A549 (cell line): ENCODE measurements around the gene HS3ST3B1. TPM values are rescaled to one million over a fixed set of nuclear protein-coding genes. Genes with fewer than 3 reads are reported as not detected.

Experiments used
- ATAC-seq, 2 experiments: fragments of 200-7000 bp in 1 of 2; fragments of >200 bp in 1 of 2; cut with Nextera tagmentation in 1 of 2; cut with Tn5 transposase in 1 of 2; 3 replicates each; pipeline versions ENCODE4 v1.8.0 to v1.9.1; 2018 to 2020; ENCODE audit warnings: mild to moderate bottlenecking in 1 of 2, moderate library complexity in 1 of 2
- CTCF ChIA-PET: fragments of 300-600 bp; sonication (Branson Sonifier 250); formaldehyde crosslinking; extraction: SDS; loops from one replicate; lab custom pipeline; 2021; ENCODE audit warnings: antibody characterized with exemption, inconsistent platforms; lab: Yijun Ruan, JAX
- POLR2A ChIA-PET: fragments of 350-600 bp; formaldehyde crosslinking; extraction: SDS; loops from one replicate; lab custom pipeline; 2021; ENCODE audit warnings: antibody characterized with exemption, inconsistent platforms; lab: Yijun Ruan, JAX
- DNase-seq, 2 experiments: peaks; one replicate each; pipeline versions ENCODE4 v3.0.0 to v3.0.0-alpha.2; 2011 to 2016; ENCODE audit warnings: low read depth in 1 of 2, low spot score in 1 of 2
- FAIRE-seq: peaks from 2 replicates; lab custom pipeline; 2011; peaks lifted over from hg19 to GRCh38; lab: Jason Lieb, UNC
- H3K27ac ChIP-seq, 2 experiments: fragments of >200 bp; sonication (Bioruptor Twin); formaldehyde crosslinking; 3 replicates each; pipeline ENCODE4 v1.5.1; 2016 to 2017
- H3K4me1 ChIP-seq: fragments of >200 bp; sonication (Bioruptor Twin); formaldehyde crosslinking; 3 replicates; pipeline ENCODE4 v1.6.1; 2016
- H3K4me2 ChIP-seq: fragments of >200 bp; sonication (Bioruptor Twin); formaldehyde crosslinking; 3 replicates; pipeline ENCODE4 v1.6.1; 2016
- H3K4me3 ChIP-seq: fragments of >200 bp; sonication (Bioruptor Twin); formaldehyde crosslinking; 3 replicates; pipeline ENCODE4 v1.5.1; 2016
- H3K9me3 ChIP-seq: fragments of >200 bp; sonication (Bioruptor Twin); formaldehyde crosslinking; 3 replicates; pipeline ENCODE4 v1.6.1; 2016
- BHLHE40 ChIP-seq: IDR thresholded peaks from 2 replicates; pipeline ENCODE4 v1.6.1; 2012; ENCODE audit warnings: low read depth, low read length, inconsistent platforms
- CBX8 ChIP-seq: fragments of 200-600 bp; sonication (generic); IDR thresholded peaks from 2 replicates; pipeline ENCODE4 v1.6.1; 2016
- EHMT2 ChIP-seq: fragments of 200-600 bp; sonication (generic); IDR thresholded peaks from 2 replicates; pipeline ENCODE4 v1.6.1; 2016; ENCODE audit warnings: antibody characterized with exemption, low read depth, mild to moderate bottlenecking, moderate library complexity
- ESRRA ChIP-seq: fragments of 150-350 bp; IDR thresholded peaks from 2 replicates; pipeline ENCODE4 v1.6.1; 2014; ENCODE audit warnings: mild to moderate bottlenecking, low read length, borderline replicate concordance
- FOSB ChIP-seq: fragments of 250-450 bp; sonication (Bioruptor Pico); IDR thresholded peaks from 2 replicates; pipeline ENCODE4 v1.5.0; 2020; ENCODE audit warnings: mild to moderate bottlenecking, moderate library complexity
- FOSL2 ChIP-seq, 2 experiments: fragments of 450-650 bp in 1 of 2; fragments of >200 bp in 1 of 2; sonication (Bioruptor Twin) in 1 of 2; formaldehyde crosslinking; IDR thresholded peaks; 2 replicates each; pipeline versions ENCODE4 v1.5.0 to v1.6.1; 2016 to 2020; ENCODE audit warnings: mild to moderate bottlenecking in 1 of 2, moderate library complexity in 1 of 2
- GATA3 ChIP-seq: IDR thresholded peaks from 2 replicates; pipeline ENCODE4 v1.6.1; 2012; ENCODE audit warnings: borderline replicate concordance
- HDAC2 ChIP-seq: fragments of 200-600 bp; sonication (generic); IDR thresholded peaks from 2 replicates; pipeline ENCODE4 v1.6.1; 2016
- HOXA7 ChIP-seq: fragments of 250-450 bp; sonication (Bioruptor Pico); IDR thresholded peaks from 2 replicates; pipeline ENCODE4 v1.5.0; 2020; ENCODE audit warnings: mild to moderate bottlenecking, moderate library complexity
- HOXB5 ChIP-seq: fragments of 250-450 bp; sonication (Bioruptor Pico); IDR thresholded peaks from 2 replicates; pipeline ENCODE4 v1.5.0; 2020; ENCODE audit warnings: mild to moderate bottlenecking, moderate library complexity
- JUNB ChIP-seq: fragments of >200 bp; sonication (Bioruptor Twin); formaldehyde crosslinking; IDR thresholded peaks from 2 replicates; pipeline ENCODE4 v1.6.1; 2016
- KDM1A ChIP-seq: fragments of 200-600 bp; sonication (generic); IDR thresholded peaks from 2 replicates; pipeline ENCODE4 v1.6.1; 2016; ENCODE audit warnings: low read depth, mild to moderate bottlenecking
- KDM5A ChIP-seq: fragments of 200-600 bp; sonication (generic); IDR thresholded peaks from 2 replicates; pipeline ENCODE4 v1.6.1; 2016; ENCODE audit warnings: antibody characterized with exemption, mild to moderate bottlenecking
- MAFK ChIP-seq: fragments of 450-650 bp; IDR thresholded peaks from 2 replicates; pipeline ENCODE4 v1.6.1; 2014; ENCODE audit not compliant: partially characterized antibody
- MYC ChIP-seq: IDR thresholded peaks from 2 replicates; pipeline ENCODE4 v1.6.1; 2012; ENCODE audit warnings: mild to moderate bottlenecking, inconsistent platforms, low read length, improper control_type of control experiment, borderline replicate concordance
- NFE2L2 ChIP-seq: fragments of 150-350 bp; conservative IDR thresholded peaks from 2 replicates; pipeline ENCODE4 v1.6.1; 2014; ENCODE audit warnings: low read length
- NPAS2 ChIP-seq: fragments of 250-450 bp; sonication (Bioruptor Pico); IDR thresholded peaks from 2 replicates; pipeline ENCODE4 v1.8.0; 2022; ENCODE audit warnings: mild to moderate bottlenecking, moderate library complexity, borderline replicate concordance
- PHF8 ChIP-seq: fragments of 200-600 bp; sonication (generic); IDR thresholded peaks from 2 replicates; pipeline ENCODE4 v1.6.1; 2016; ENCODE audit warnings: low read depth, mild to moderate bottlenecking, antibody characterized with exemption, moderate library complexity, borderline replicate concordance
- POLR2A ChIP-seq: IDR thresholded peaks from 2 replicates; pipeline ENCODE4 v1.6.1; 2012; ENCODE audit warnings: mild to moderate bottlenecking, low read length
- POLR2AphosphoS2 ChIP-seq: conservative IDR thresholded peaks from 2 replicates; pipeline ENCODE4 v1.6.1; 2012; ENCODE audit warnings: low read length, improper control_type of control experiment, inconsistent platforms
- SMC3 ChIP-seq: fragments of >200 bp; sonication (Bioruptor Twin); formaldehyde crosslinking; IDR thresholded peaks from 3 replicates; pipeline ENCODE4 v1.6.1; 2018; ENCODE audit warnings: inconsistent platforms
- USF2 ChIP-seq: fragments of 450-650 bp; IDR thresholded peaks from 2 replicates; pipeline ENCODE4 v1.6.1; 2014; ENCODE audit warnings: antibody characterized with exemption
- ZC3H11A ChIP-seq: fragments of 450-650 bp; IDR thresholded peaks from 2 replicates; pipeline ENCODE4 v1.6.1; 2014; ENCODE audit warnings: antibody characterized with exemption, mild to moderate bottlenecking
- ZNF302 ChIP-seq: fragments of 250-450 bp; sonication (Bioruptor Pico); IDR thresholded peaks from 2 replicates; pipeline ENCODE4 v1.9.0; 2021; ENCODE audit warnings: inconsistent platforms, mild to moderate bottlenecking, moderate library complexity
- WGBS: methylation state at CpG from one replicate; pipeline ENCODE4 v1.1.6; 2017; ENCODE audit errors: missing lambda C conversion rate; 5-methylcytosine and 5-hydroxymethylcytosine counted together
- polyA plus RNA-seq, 4 experiments: library from polyadenylated mRNA; depleted of rRNA in 3 of 4; stranded (reverse); fragments of >200 nt; fragmentation: RNase III in 1 of 4; extraction: RNeasy Plus Mini Kit Qiagen cat#74134 plus additional on column Dnase treatment in 1 of 4; gene quantifications; 2 replicates in 3 of 4; 3 replicates in 1 of 4; pipeline ENCODE4 v1.2.3, GENCODE V29; 2011 to 2017
- TF ChIP-seq, protein P1 (sequence below): IDR thresholded peaks from 2 replicates; pipeline ENCODE4 v1.6.1; 2012
- TF ChIP-seq, protein P2 (sequence below): fragments of >200 bp; sonication (Bioruptor Twin); formaldehyde crosslinking; IDR thresholded peaks from 2 replicates; pipeline ENCODE4 v1.6.1; 2016
- TF ChIP-seq, protein P3 (sequence below): fragments of 250-450 bp; sonication (Bioruptor Pico); IDR thresholded peaks from 2 replicates; pipeline ENCODE4 v1.5.0; 2021; ENCODE audit warnings: mild to moderate bottlenecking, moderate library complexity, borderline replicate concordance
- TF ChIP-seq, protein P4 (sequence below): fragments of 250-450 bp; sonication (Bioruptor Pico); IDR thresholded peaks from 2 replicates; pipeline ENCODE4 v1.5.0; 2020; ENCODE audit warnings: low read depth, mild to moderate bottlenecking, moderate library complexity
- TF ChIP-seq, protein P5 (sequence below): fragments of >200 bp; sonication (Bioruptor Twin); formaldehyde crosslinking; IDR thresholded peaks from 3 replicates; pipeline ENCODE4 v1.6.1; 2016

Gene HS3ST3B1
- polyA plus RNA-seq, 2 of the 4 experiments (the other 2 are of a cell fraction): 0.15 to 0.44 TPM

GRCh38 chr17:14333506-14333905 is 32.6 kb downstream of the HS3ST3B1 start:
- FAIRE-seq (no peak), DNase-seq (no peak), ATAC-seq (no peak)
- Histone ChIP-seq H3K4me2 (no peak overlapping the region), H3K27ac (no peak overlapping the region), H3K9me3 (no peaks in the 10 kb centered on the region), H3K4me3 (no peak overlapping the region), H3K4me1 (no peaks in the 10 kb centered on the region)
- TF ChIP-seq HOXA7 (CRISPR knock-in tag): no peak
- TF ChIP-seq HDAC2: no peak
- no peak for TF ChIP-seq MYC
- TF ChIP-seq, protein P1, sequence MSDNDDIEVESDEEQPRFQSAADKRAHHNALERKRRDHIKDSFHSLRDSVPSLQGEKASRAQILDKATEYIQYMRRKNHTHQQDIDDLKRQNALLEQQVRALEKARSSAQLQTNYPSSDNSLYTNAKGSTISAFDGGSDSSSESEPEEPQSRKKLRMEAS: no peak
- TF ChIP-seq, protein P2, sequence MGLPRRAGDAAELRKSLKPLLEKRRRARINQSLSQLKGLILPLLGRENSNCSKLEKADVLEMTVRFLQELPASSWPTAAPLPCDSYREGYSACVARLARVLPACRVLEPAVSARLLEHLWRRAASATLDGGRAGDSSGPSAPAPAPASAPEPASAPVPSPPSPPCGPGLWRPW: no peak
- no peak for TF ChIP-seq ZNF302
- no peak for TF ChIP-seq EHMT2
- TF ChIP-seq, protein P3, sequence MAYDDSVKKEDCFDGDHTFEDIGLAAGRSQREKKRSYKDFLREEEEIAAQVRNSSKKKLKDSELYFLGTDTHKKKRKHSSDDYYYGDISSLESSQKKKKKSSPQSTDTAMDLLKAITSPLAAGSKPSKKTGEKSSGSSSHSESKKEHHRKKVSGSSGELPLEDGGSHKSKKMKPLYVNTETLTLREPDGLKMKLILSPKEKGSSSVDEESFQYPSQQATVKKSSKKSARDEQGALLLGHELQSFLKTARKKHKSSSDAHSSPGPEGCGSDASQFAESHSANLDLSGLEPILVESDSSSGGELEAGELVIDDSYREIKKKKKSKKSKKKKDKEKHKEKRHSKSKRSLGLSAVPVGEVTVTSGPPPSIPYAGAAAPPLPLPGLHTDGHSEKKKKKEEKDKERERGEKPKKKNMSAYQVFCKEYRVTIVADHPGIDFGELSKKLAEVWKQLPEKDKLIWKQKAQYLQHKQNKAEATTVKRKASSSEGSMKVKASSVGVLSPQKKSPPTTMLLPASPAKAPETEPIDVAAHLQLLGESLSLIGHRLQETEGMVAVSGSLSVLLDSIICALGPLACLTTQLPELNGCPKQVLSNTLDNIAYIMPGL: no peak
- TF ChIP-seq FOSB (CRISPR knock-in tag): no peak
- TF ChIP-seq NFE2L2: no peak
- no peak for TF ChIP-seq POLR2AphosphoS2
- no peak for TF ChIP-seq USF2
- TF ChIP-seq KDM5A: no peak
- no peak for TF ChIP-seq MAFK
- TF ChIP-seq ESRRA: no peak
- no peak for TF ChIP-seq PHF8
- TF ChIP-seq ZC3H11A: no peak
- no peak for TF ChIP-seq SMC3
- no peak for TF ChIP-seq GATA3
- ChIA-PET POLR2A (no interaction called here), CTCF (interaction anchor here (1.1 kb wide), 1 partner anchor 404 kb away, joined by 3 read pairs; no protein-coding TSS in a partner anchor)
- WGBS: 57% methylated on average over 7 of the region's 7 CpGs

- POLR2A ChIA-PET: no interaction called here
- H3K4me1 ChIP-seq: no peaks in the 10 kb centered on the region
- FAIRE-seq (no peak), DNase-seq (no peak), ATAC-seq (no peak)
- CTCF ChIA-PET: interaction anchor here (1.1 kb wide), 1 partner anchor 33 kb away, joined by 5 read pairs; the partner anchor contains the start of gene HS3ST3B1
- no peak overlapping the region for H3K4me2 ChIP-seq
- 63% methylated on average over 3 of the region's 3 CpGs for WGBS
- H3K4me3 ChIP-seq: no peak overlapping the region
- TF ChIP-seq POLR2AphosphoS2: no peak
- TF ChIP-seq, protein P4, sequence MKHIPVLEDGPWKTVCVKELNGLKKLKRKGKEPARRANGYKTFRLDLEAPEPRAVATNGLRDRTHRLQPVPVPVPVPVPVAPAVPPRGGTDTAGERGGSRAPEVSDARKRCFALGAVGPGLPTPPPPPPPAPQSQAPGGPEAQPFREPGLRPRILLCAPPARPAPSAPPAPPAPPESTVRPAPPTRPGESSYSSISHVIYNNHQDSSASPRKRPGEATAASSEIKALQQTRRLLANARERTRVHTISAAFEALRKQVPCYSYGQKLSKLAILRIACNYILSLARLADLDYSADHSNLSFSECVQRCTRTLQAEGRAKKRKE (CRISPR knock-in tag): no peak
- TF ChIP-seq, protein P1: no peak
- TF ChIP-seq USF2: no peak
- no peak for TF ChIP-seq KDM1A
- TF ChIP-seq POLR2A: no peak
- no peak for TF ChIP-seq CBX8
- no peak for TF ChIP-seq HOXB5
- no peak for TF ChIP-seq FOSB (CRISPR knock-in tag)
- TF ChIP-seq JUNB: no peak
- TF ChIP-seq NPAS2 (CRISPR knock-in tag): no peak
- no peak for TF ChIP-seq PHF8
- no peak for TF ChIP-seq FOSL2 (IDR thresholded peaks at IDR 0.05)
- no peak for TF ChIP-seq FOSL2 (CRISPR knock-in tag; IDR thresholded peaks at IDR 0.05)
- TF ChIP-seq, protein P5, sequence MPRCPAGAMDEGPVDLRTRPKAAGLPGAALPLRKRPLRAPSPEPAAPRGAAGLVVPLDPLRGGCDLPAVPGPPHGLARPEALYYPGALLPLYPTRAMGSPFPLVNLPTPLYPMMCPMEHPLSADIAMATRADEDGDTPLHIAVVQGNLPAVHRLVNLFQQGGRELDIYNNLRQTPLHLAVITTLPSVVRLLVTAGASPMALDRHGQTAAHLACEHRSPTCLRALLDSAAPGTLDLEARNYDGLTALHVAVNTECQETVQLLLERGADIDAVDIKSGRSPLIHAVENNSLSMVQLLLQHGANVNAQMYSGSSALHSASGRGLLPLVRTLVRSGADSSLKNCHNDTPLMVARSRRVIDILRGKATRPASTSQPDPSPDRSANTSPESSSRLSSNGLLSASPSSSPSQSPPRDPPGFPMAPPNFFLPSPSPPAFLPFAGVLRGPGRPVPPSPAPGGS: no peak
- no peak for TF ChIP-seq BHLHE40
- H3K9me3 ChIP-seq: no peaks in the 10 kb centered on the region
- no peak overlapping the region for H3K27ac ChIP-seq
Measured at GRCh38 chr17:14334276-14334840, 33.5 kb downstream of the HS3ST3B1 start.
